Activated CD4-positive, CD25-positive, alpha-beta regulatory T cell treated with anti-CD3 and anti-CD28 coated beads, Interleukin-2, amount 50 U/mL, for 16 hours (primary cell): Measurements from ENCODE around the gene CXCL10.
"Not testable (repeated sequence)": the region's sequence is repeated elsewhere in the genome, so short reads cannot be mapped to it uniquely, and the experiment has no call there.

Experiments
- DNase-seq: peaks from one replicate; pipeline ENCODE4 v3.0.0-alpha.2; 2020; ENCODE audit warnings: low read depth, low spot score

Gene CXCL10

DNA sequence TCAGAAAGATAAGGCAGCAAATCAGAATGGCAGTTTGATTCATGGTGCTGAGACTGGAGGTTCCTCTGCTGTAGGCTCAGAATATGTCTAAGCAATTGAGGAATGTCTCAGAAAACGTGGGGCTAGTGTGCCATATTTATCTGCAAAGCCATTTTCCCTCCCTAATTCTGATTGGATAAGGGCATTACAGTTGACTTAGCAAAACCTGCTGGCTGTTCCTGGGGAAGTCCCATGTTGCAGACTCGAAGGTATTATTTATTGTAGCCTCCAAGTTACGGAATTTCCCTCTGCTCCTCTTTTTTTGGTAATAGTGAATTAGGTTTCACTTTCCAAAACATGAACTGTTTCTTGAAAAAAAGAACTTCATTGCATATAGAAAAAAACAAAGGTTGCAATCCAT lies at the start of gene CXCL10:
Gene CXCL10 (minus strand): TSS at position 109 of the 400 bp plus-strand sequence. CDS start 66 bp downstream, at position 43.
- no peak for DNase-seq

DNA sequence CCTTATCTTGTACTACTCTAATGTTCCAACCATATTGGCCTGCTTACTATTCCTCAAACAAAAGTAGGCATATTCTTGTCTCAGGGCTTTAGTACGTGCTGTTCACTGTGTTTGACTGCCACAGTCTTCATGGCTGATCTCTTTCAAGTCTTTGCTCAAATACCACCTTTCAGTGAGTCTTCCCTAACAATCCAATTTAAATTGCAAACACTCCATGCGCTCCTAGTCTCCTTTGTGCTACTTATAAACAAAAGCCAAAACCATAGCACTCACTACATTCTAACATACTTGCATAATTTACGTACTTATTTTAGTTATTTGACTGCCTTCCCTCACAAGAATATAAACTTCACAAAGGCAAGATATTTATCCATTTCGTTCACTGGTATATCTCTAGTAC lies 49.5 kb upstream of the CXCL10 start:
- no peak for DNase-seq

- peak; percentile 54 for DNase-seq
These were observed 44.5 kb upstream of the CXCL10 start for GRCh38 chr4:76067652-76068286.

DNA sequence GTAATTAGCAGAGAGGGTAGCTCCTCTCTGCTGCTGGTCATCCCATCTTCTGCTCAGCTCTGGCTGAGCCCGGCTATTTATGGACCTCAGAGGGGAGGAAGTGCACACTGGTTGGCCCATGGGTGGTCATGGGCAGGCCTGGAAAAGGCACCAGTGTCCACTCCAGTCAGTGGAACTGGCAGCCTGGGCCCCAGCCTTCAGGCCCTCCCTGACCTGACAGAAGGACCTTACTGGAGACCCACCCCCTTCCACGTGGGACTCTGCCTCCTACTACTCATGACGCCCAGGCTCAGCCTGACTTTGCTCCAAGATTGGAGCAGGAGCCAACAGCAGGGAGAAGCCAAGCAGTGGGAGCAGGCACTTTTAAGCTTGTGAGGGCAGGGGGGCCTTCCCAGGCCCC lies 43.2 kb upstream of the CXCL10 start:
- no peak for DNase-seq

GRCh38 chr4:76061982-76062381 lies 38.7 kb upstream of the CXCL10 start:
- no peak for DNase-seq

- DNase-seq = no peak
These were observed 38.1 kb upstream of the CXCL10 start for GRCh38 chr4:76061421-76061820.

GRCh38 chr4:76060506-76060905 lies 37.2 kb upstream of the CXCL10 start:
- no peak for DNase-seq

GRCh38 chr4:76059750-76060149 lies 36.5 kb upstream of the CXCL10 start:
- no peak for DNase-seq

DNA sequence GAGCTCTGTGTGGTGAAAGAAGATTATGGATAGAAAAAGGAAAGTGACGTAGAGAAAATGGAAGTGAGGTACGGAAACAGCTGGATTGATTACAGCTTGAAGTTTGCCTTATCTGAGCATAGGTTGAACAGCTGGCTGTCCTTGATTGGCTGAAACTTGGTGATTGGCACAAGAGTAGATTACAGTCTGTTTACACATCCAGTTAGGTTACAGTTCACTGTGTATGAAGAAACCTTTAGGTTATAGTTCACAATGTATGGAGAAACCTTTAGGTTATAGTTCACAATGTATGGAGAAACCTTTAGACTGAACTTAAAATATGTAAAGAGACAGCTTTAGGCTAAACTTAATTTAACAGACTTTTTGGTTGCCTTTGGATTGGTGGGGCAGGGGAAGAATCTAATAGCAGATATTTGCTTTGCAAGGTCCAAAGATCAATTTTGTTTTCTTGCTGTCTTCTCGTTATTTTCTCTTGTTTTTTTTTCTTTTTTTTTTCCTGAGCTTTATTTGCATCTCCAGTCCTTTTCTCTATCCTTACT lies 35.7 kb upstream of the CXCL10 start:
- no peak for DNase-seq

GRCh38 chr4:76058302-76058701 lies 35.0 kb upstream of the CXCL10 start:
- no peak for DNase-seq

GRCh38 chr4:76055421-76055820 lies 32.1 kb upstream of the CXCL10 start:
- DNase-seq = no peak

DNA sequence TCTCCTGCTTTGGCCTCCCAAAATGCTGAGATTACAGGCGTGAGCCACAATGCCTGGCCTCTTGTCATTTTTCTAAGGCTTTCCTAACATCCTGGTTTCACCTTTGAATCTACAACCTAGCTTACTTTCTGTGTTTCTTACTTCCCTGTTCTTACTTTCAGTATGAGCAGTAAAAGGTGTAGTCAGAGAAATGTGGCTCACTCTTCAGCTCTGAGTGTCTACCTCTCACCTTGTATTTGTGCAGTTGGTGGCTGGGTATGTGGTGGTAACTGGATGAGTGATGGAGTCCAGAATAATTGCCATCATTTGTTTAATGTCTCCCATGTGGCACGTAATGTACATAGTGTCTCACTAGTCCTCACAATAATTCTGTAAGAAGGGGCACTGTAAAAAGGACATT lies 31.7 kb upstream of the CXCL10 start:
- no peak for DNase-seq

GRCh38 chr4:76053730-76054129 lies 30.4 kb upstream of the CXCL10 start:
- no peak for DNase-seq

DNA sequence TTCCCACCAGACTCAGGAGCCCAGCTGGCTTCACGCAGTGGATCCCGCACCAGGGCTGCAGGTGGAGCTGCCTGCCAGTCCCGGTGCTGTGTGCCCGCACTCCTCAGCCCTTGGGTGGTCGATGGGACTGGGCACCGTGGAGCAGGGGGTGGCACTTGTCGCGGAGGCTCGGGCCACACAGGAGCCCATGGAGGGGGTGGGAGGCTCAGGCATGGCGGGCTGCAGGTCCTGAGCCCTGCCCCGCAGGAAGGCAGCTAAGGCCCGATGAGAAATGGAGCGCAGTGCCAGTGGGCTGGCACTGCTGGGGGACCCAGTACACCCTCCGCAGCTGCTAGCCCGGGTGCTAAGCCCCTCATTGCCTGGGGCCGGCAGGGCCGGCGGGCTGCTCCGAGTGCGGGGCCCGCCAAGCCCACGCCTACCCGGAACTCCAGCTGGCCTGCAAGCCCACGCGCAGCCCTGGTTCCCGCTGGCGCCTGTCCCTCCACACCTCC lies 27.3 kb upstream of the CXCL10 start:
- not testable (repeated sequence) for DNase-seq

DNA sequence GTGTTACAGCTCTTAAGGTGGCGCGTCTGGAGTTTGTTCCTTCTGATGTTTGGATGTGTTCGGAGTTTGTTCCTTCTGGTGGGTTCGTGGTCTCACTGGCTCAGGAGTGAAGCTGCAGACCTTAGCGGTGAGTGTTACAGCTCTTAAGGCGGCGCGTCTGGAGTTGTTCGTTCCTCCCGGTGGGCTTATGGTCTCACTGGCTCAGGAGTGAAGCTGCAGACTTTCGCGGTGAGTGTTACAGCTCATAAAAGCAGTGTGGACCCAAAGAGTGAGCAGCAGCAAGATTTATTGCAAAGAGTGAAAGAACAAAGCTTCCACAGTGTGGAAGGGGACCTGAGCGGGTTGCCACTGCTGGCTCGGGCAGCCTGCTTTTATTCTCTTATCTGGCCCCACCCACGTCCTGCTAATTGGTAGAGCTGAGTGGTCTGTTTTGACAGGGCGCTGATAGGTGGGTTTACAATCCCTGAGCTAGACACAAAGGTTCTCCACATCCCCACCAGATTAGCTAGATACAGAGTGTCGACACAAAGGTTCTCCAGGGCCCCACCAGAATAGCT lies 26.6 kb upstream of the CXCL10 start:
- DNase-seq = not testable (repeated sequence)

GRCh38 chr4:76044686-76045085 lies 21.4 kb upstream of the CXCL10 start:
- DNase-seq = not testable (repeated sequence)

GRCh38 chr4:76043306-76043705 lies 20.0 kb upstream of the CXCL10 start:
- DNase-seq = not testable (repeated sequence)

GRCh38 chr4:76042241-76042998 lies 19.1 kb upstream of the CXCL10 start:
- DNase-seq = not testable (repeated sequence)

GRCh38 chr4:76036855-76037254 lies 13.6 kb upstream of the CXCL10 start:
- DNase-seq = no peak

DNA sequence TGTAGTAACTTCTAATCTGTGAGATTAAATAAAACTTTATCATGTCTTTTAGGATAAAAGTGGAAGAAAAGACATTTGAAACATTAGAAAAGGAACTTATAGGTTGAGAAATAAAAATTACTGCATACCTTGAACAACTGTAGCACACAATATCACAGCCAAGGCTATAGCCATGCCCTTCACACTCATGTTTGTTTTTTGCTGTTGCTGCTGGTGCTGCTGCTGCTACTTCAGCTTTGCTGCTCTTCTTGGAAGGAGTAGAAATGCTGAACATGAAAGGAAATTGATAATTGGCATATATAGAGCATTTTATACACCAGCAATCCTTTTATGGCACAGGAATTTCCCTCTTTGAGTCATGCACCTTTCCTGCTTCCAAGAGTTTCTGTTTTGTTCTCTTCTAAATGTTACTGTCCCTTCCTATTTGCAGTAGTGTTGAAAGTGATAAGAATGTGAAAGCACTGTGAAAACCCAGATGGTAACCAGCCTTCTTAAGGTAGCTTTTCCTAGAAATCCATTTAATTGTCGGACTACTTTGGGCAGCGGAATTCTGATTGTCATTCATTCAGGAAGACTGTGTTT lies 12.6 kb upstream of the CXCL10 start, which contains the start of gene CXCL11:
Gene CXCL11 (minus strand): TSS at position 272 of the 582 bp plus-strand sequence. CDS start 83 bp downstream, at position 189.
- no peak for DNase-seq

DNA sequence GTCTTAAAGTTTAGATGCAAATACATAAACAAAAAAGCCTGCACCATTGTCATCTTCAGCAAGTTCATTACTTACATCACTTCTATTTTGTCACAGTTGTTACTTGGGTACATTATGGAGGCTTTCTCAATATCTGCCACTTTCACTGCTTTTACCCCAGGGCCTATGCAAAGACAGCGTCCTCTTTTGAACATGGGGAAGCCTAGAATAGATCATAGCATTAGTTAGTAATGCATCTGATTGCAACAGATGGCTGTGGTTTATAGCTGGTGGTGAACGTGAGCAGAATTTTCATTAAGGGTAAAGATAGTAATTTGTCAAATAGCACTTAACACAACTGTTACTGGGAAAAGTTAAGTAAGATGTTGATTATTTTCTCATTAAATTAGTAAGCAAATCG lies 11.8 kb upstream of the CXCL10 start:
- DNase-seq = no peak

DNA sequence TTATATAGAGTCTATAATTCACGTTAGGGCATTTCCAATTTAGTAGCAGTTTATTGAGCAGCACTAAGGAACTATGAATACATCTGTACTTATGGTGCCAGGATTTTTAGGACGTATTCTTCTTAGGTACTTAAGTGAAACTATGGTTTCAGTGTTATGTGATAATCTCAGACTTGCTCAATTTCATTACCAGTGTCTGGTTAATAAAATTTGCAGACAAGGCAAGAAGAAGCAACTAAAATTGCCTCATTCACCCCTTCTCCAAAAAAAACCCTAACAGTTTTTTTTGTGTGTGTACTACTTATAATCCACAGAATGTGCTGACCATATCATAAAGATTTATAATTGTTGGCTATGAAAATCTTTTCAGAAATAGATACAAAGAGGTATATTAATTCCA lies 6.0 kb upstream of the CXCL10 start:
- no peak for DNase-seq
